ENCODE measurements around the gene SNTA1. TPM values are rescaled to one million over a fixed set of nuclear protein-coding genes. Genes with fewer than 3 reads are reported as not detected.

SNTA1 gene
- total and polyA plus RNA-seq, 9 of the 15 experiments (the other 6 are each of a cell fraction or from before 2014, with no cell fraction given) = 1.2 to 40.8 (median 20.3) TPM

DNA sequence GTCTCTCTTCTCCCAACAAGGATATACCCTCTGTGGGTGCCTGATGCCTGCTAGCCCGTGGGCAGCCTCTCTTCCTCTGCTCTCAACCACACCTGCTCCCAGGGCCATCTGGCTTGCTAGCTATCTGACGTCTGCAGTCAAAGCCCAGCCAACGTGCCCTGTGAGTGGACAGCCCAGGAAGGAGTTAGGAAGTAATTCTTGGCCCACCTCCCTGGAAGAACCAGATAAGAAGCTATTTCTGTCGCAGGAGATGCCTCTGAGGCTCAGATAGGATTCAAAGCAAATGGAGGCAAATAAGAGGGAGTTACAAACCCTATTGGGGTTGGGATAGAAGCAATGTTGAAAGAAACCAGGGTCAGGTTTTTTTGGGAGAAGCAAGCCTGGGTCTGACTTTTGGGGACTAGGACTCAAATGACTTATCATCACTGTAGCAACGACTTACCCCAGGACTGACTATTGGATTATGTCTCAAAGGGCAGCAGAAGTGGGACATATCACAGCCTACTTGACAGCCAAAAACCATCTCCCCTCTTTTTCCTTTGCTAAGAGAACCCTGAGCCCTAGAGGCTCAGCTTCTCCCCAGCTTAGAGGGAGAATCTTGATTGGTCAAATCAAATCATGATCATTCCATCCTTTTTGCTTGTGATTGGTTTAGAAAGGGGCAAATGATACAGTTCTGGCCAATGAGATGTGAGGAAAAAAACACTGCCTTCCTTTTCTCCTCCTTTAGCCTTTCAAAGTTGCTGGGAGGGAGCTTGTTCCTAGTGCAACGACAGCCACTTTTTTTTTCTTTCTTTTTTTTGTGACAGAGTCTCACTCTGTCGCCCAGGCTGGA, 24.2 kb downstream of the SNTA1 start (continued):
- TF ChIP-seq, protein P1, sequence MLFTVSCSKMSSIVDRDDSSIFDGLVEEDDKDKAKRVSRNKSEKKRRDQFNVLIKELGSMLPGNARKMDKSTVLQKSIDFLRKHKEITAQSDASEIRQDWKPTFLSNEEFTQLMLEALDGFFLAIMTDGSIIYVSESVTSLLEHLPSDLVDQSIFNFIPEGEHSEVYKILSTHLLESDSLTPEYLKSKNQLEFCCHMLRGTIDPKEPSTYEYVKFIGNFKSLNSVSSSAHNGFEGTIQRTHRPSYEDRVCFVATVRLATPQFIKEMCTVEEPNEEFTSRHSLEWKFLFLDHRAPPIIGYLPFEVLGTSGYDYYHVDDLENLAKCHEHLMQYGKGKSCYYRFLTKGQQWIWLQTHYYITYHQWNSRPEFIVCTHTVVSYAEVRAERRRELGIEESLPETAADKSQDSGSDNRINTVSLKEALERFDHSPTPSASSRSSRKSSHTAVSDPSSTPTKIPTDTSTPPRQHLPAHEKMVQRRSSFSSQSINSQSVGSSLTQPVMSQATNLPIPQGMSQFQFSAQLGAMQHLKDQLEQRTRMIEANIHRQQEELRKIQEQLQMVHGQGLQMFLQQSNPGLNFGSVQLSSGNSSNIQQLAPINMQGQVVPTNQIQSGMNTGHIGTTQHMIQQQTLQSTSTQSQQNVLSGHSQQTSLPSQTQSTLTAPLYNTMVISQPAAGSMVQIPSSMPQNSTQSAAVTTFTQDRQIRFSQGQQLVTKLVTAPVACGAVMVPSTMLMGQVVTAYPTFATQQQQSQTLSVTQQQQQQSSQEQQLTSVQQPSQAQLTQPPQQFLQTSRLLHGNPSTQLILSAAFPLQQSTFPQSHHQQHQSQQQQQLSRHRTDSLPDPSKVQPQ (CRISPR knock-in tag; IDR thresholded peaks at IDR 0.05; ENCODE audit: borderline replicate concordance) = no peak
- TF ChIP-seq NEUROD1 (IDR thresholded peaks at IDR 0.05; ENCODE audit: borderline replicate concordance, low read depth, low read length, partially characterized antibody) (no peak), GATA2 (CRISPR knock-in tag; IDR thresholded peaks at IDR 0.05) (peak; percentile 95), HDAC3 (IDR thresholded peaks at IDR 0.05; ENCODE audit: borderline replicate concordance, partially characterized antibody) (peak; percentile 86), NR2C2 (CRISPR knock-in tag; IDR thresholded peaks at IDR 0.05) (no peak), NR2C2 (tag; IDR thresholded peaks at IDR 0.05) (no peak), CREB1 (IDR thresholded peaks at IDR 0.05) (peak; percentile 72), CREB1 (CRISPR knock-in tag; IDR thresholded peaks at IDR 0.05) (no peak), E2F3 (CRISPR knock-in tag; IDR thresholded peaks at IDR 0.05) (no peak), ZNF384 (IDR thresholded peaks at IDR 0.05; ENCODE audit: low read depth, low read length) (no peak), MTA3 (IDR thresholded peaks at IDR 0.05; ENCODE audit: borderline replicate concordance) (no peak), RBM17 (IDR thresholded peaks at IDR 0.05; ENCODE audit: borderline replicate concordance, low read depth, low read length) (no peak), ZNF830 (CRISPR knock-in tag; IDR thresholded peaks at IDR 0.05) (no peak), BMI1 (IDR thresholded peaks at IDR 0.05; ENCODE audit: low read length) (no peak)
- TF ChIP-seq, protein P2, sequence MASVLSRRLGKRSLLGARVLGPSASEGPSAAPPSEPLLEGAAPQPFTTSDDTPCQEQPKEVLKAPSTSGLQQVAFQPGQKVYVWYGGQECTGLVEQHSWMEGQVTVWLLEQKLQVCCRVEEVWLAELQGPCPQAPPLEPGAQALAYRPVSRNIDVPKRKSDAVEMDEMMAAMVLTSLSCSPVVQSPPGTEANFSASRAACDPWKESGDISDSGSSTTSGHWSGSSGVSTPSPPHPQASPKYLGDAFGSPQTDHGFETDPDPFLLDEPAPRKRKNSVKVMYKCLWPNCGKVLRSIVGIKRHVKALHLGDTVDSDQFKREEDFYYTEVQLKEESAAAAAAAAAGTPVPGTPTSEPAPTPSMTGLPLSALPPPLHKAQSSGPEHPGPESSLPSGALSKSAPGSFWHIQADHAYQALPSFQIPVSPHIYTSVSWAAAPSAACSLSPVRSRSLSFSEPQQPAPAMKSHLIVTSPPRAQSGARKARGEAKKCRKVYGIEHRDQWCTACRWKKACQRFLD (CRISPR knock-in tag; IDR thresholded peaks at IDR 0.05) = peak; percentile 91
- TF ChIP-seq, protein P3, sequence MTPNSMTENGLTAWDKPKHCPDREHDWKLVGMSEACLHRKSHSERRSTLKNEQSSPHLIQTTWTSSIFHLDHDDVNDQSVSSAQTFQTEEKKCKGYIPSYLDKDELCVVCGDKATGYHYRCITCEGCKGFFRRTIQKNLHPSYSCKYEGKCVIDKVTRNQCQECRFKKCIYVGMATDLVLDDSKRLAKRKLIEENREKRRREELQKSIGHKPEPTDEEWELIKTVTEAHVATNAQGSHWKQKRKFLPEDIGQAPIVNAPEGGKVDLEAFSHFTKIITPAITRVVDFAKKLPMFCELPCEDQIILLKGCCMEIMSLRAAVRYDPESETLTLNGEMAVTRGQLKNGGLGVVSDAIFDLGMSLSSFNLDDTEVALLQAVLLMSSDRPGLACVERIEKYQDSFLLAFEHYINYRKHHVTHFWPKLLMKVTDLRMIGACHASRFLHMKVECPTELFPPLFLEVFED (CRISPR knock-in tag; conservative IDR thresholded peaks at IDR 0.05) = no peak
- TF ChIP-seq, protein P4, sequence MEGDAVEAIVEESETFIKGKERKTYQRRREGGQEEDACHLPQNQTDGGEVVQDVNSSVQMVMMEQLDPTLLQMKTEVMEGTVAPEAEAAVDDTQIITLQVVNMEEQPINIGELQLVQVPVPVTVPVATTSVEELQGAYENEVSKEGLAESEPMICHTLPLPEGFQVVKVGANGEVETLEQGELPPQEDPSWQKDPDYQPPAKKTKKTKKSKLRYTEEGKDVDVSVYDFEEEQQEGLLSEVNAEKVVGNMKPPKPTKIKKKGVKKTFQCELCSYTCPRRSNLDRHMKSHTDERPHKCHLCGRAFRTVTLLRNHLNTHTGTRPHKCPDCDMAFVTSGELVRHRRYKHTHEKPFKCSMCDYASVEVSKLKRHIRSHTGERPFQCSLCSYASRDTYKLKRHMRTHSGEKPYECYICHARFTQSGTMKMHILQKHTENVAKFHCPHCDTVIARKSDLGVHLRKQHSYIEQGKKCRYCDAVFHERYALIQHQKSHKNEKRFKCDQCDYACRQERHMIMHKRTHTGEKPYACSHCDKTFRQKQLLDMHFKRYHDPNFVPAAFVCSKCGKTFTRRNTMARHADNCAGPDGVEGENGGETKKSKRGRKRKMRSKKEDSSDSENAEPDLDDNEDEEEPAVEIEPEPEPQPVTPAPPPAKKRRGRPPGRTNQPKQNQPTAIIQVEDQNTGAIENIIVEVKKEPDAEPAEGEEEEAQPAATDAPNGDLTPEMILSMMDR (IDR thresholded peaks at IDR 0.05 in 2 of 3, conservative IDR thresholded peaks at IDR 0.05 in 1 of 3; ENCODE audit: insufficient read depth in 2 of 3, low read depth in 1 of 3, low read length in 3 of 3) = no peak
- TF ChIP-seq, protein P5, sequence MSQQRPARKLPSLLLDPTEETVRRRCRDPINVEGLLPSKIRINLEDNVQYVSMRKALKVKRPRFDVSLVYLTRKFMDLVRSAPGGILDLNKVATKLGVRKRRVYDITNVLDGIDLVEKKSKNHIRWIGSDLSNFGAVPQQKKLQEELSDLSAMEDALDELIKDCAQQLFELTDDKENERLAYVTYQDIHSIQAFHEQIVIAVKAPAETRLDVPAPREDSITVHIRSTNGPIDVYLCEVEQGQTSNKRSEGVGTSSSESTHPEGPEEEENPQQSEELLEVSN (IDR thresholded peaks at IDR 0.05; ENCODE audit: borderline replicate concordance in 1 of 2, extremely low read depth in 1 of 2, insufficient read depth in 1 of 2, insufficient read length in 1 of 2, low read depth in 1 of 2, low read length in 1 of 2, poor library complexity in 1 of 2, severe bottlenecking in 1 of 2) = peak in 1 of 2 experiments; percentile 13
